MM.1S (cell line): ENCODE results near the gene WDR6.

ENCODE experiments used
- DNase-seq: peaks from one replicate; pipeline ENCODE4 v3.0.0-alpha.2; 2015
- H2AFZ ChIP-seq: fragments of 300-600 bp; sonication (generic); 2 replicates; pipeline ENCODE4 v1.6.0; 2016; ENCODE audit warnings: antibody characterized with exemption, low read length
- H3F3A ChIP-seq: fragments of 300-600 bp; sonication (generic); 2 replicates; pipeline ENCODE4 v1.6.1; 2016; ENCODE audit warnings: mild to moderate bottlenecking, antibody characterized with exemption, low read length, moderate library complexity, mixed read lengths; ENCODE audit not compliant: insufficient read depth
- H3K27ac ChIP-seq: fragments of 300-600 bp; sonication (generic); 2 replicates; pipeline ENCODE4 v1.5.1; 2016; ENCODE audit warnings: mild to moderate bottlenecking, low read length
- H3K27me3 ChIP-seq: fragments of 300-600 bp; sonication (generic); replicated peaks from 2 replicates; pipeline ENCODE4 v1.6.0; 2016; ENCODE audit warnings: low read length; ENCODE audit not compliant: insufficient read depth
- H3K36me3 ChIP-seq: fragments of 300-600 bp; sonication (generic); replicated peaks from 2 replicates; pipeline ENCODE4 v1.6.1; 2016; ENCODE audit warnings: mild to moderate bottlenecking, low read length, mixed read lengths; ENCODE audit not compliant: insufficient read depth
- H3K4me1 ChIP-seq: fragments of 300-600 bp; sonication (generic); 2 replicates; pipeline ENCODE4 v1.6.1; 2016; ENCODE audit warnings: low read length, mixed read lengths
- H3K4me2 ChIP-seq: fragments of 300-600 bp; sonication (generic); 2 replicates; pipeline ENCODE4 v1.6.0; 2016; ENCODE audit warnings: low read depth, low read length
- H3K4me3 ChIP-seq: fragments of 300-600 bp; sonication (generic); 2 replicates; pipeline ENCODE4 v1.5.1; 2016; ENCODE audit warnings: low read length, mixed read lengths
- H3K79me2 ChIP-seq: fragments of 300-600 bp; sonication (generic); 2 replicates; pipeline ENCODE4 v1.6.1; 2016; ENCODE audit warnings: mixed run types, low read length, mixed read lengths
- H3K9ac ChIP-seq: fragments of 300-600 bp; sonication (generic); 2 replicates; pipeline ENCODE4 v1.6.1; 2016; ENCODE audit warnings: low read length, mixed read lengths
- H3K9me2 ChIP-seq: fragments of 300-600 bp; sonication (generic); replicated peaks from 2 replicates; pipeline ENCODE4 v1.6.1; 2016; ENCODE audit warnings: mild to moderate bottlenecking, low read length, mixed read lengths; ENCODE audit not compliant: insufficient read depth
- H3K9me3 ChIP-seq: fragments of 300-600 bp; sonication (generic); replicated peaks from 2 replicates; pipeline ENCODE4 v1.6.1; 2016; ENCODE audit warnings: mild to moderate bottlenecking, low read length, mixed read lengths; ENCODE audit not compliant: insufficient read depth
- H4K20me1 ChIP-seq: fragments of 300-600 bp; sonication (generic); 2 replicates; pipeline ENCODE4 v1.6.1; 2016; ENCODE audit warnings: mild to moderate bottlenecking, low read length, moderate library complexity, mixed read lengths; ENCODE audit not compliant: insufficient read depth
- CTCF ChIP-seq: fragments of 300-600 bp; sonication (generic); IDR thresholded peaks from 2 replicates; pipeline ENCODE4 v1.5.1; 2016; ENCODE audit warnings: antibody characterized with exemption, low read length, mixed read lengths
- EZH2 ChIP-seq: fragments of 300-600 bp; sonication (generic); optimal IDR thresholded peaks from 2 replicates; pipeline ENCODE3; 2017; ENCODE audit warnings: low read depth, mild to moderate bottlenecking, antibody characterized with exemption, low read length, mixed read lengths
- EZH2phosphoT487 ChIP-seq: fragments of 300-600 bp; sonication (generic); IDR thresholded peaks from 2 replicates; pipeline ENCODE4 v1.6.1; 2018; ENCODE audit warnings: antibody characterized with exemption, low read length

Gene WDR6

GRCh38 chr3:48989126-48989795 is 17.9 kb upstream of the WDR6 start:
- peaks cover 13% of the 10 kb centered on the region for H3K4me1 ChIP-seq
- no peaks in the 10 kb centered on the region for H3K36me3 ChIP-seq
- peaks cover 3% of the 10 kb centered on the region; the same call in 1 of the 2 replicates for H3F3A ChIP-seq
- TF ChIP-seq EZH2: no peak
- TF ChIP-seq CTCF: no peak
- TF ChIP-seq EZH2phosphoT487: no peak
- H3K9me2 ChIP-seq: no peaks in the 10 kb centered on the region
- H3K27me3 ChIP-seq: no peaks in the 10 kb centered on the region
- peak overlapping the region; percentile 75 for H3K9ac ChIP-seq
- H4K20me1 ChIP-seq: no peaks in the 10 kb centered on the region
- peak; percentile 12 for DNase-seq
- H3K27ac ChIP-seq: peak overlapping the region; percentile 70; the same call in 1 of the 2 replicates
- peak overlapping the region; percentile 97 for H3K4me2 ChIP-seq
- peak overlapping the region; percentile 68 for H3K4me3 ChIP-seq
- peaks cover 40% of the 10 kb centered on the region for H3K79me2 ChIP-seq
- H3K9me3 ChIP-seq: no peaks in the 10 kb centered on the region
- H2AFZ ChIP-seq: peak overlapping the region; percentile 96

- Histone ChIP-seq H3K9me3 (no peaks in the 10 kb centered on the region), H3K27ac (peak within 1 kb of the TSS; percentile 70; the same call in 1 of the 2 replicates)
Observed at GRCh38 chr3:48989796-48990635, 17.2 kb upstream of the WDR6 start, which contains the start of gene P4HTM. Gene P4HTM, plus strand, starts transcription at chr3:48990241. Its CDS starts 16 bp downstream, at chr3:48990257.

More at GRCh38 chr3:48989796-48990635, 17.2 kb upstream of the WDR6 start, which contains the start of gene P4HTM:
- DNase-seq: peak; percentile 72
- peak within 1 kb of the TSS; percentile 80 for H3K9ac ChIP-seq
- peak within 1 kb of the TSS; percentile 97 for H3K4me2 ChIP-seq
- peaks cover 3% of the 10 kb centered on the region; the same call in 1 of the 2 replicates for H3F3A ChIP-seq
- peak; percentile 39 for TF ChIP-seq CTCF
- no peak for TF ChIP-seq EZH2phosphoT487
- peak within 1 kb of the TSS; percentile 96 for H2AFZ ChIP-seq
- H3K79me2 ChIP-seq: peaks cover 40% of the 10 kb centered on the region
- no peaks in the 10 kb centered on the region for H4K20me1 ChIP-seq
- H3K4me3 ChIP-seq: peak within 1 kb of the TSS; percentile 92
- no peaks in the 10 kb centered on the region for H3K9me2 ChIP-seq
- peaks cover 13% of the 10 kb centered on the region for H3K4me1 ChIP-seq
- H3K27me3 ChIP-seq: no peaks in the 10 kb centered on the region
- no peaks in the 10 kb centered on the region for H3K36me3 ChIP-seq
